ENCODE measurements around the gene PDE1A. TPM values are rescaled to one million over a fixed set of nuclear protein-coding genes. Genes with fewer than 3 reads are reported as not detected.

Gene PDE1A
- total and polyA plus RNA-seq, 2 of the 4 experiments (the other 2 are of a cell fraction): 0.24 to 0.90 TPM

DNA sequence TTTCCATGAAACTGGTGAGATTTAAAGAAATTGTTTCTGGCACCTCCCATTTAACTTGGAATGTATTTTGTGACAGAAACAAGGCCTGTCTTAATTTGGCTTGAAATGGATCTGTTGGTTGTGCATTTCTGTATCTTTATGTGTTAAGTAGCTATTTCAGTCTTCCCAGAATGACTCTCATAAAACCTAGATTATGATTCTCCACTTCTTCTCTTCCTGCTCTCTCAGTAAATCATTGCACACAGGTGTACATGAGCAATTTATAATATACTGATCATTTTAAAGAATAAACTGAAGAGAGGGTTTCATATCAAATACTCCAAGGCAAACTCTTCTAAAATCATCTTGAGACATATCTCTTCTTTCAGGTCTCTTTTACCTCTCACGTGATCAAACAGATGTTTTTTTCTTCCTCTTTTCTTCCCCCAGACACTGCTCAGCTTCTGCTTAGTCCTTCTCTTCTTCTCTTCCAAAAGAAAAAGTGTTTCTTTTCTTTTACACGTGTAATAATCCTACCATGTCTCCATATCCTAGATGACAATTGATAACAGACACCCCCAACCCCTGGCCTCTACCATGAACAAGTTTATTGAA lies 329.2 kb downstream of the PDE1A start:
- no peaks in the 10 kb centered on the region for H3K27me3 ChIP-seq (ENCODE audit: control insufficient read depth, insufficient read depth, low read length)
- no peak overlapping the region for H3K14ac ChIP-seq (replicated peaks; ENCODE audit: low read depth, low read length)
- DNase-seq (no peak), ATAC-seq (ENCODE audit: low read depth) (no peak)
- H3K9ac ChIP-seq (ENCODE audit: low read depth, low read length): no peak overlapping the region
- H3K23ac ChIP-seq (ENCODE audit: low read depth, low read length): no peak overlapping the region
- no peak overlapping the region for H2AFZ ChIP-seq (replicated peaks; ENCODE audit: low read length, poor library complexity)
- H3K36me3 ChIP-seq (ENCODE audit: control insufficient read depth, insufficient read depth, low read length): no peaks in the 10 kb centered on the region
- H3K4me3 ChIP-seq (ENCODE audit: insufficient read depth, low read depth, low read length): no peak overlapping the region
- H4K20me1 ChIP-seq (ENCODE audit: insufficient read depth, low read length): no peaks in the 10 kb centered on the region
- dilution Hi-C loops (cut with HindIII; ENCODE audit: low sequenced_read_pairs, unreplicated experiment) (no loop called here), intact Hi-C loops (cut with micrococcal nuclease) (no loop called here), in situ Hi-C loops (cut with MboI; ENCODE audit: low sequenced_read_pairs) (no loop called here)
- no peak overlapping the region for H4K8ac ChIP-seq (ENCODE audit: low read depth in 2 of 2, low read length in 2 of 2)
- H3K4me1 ChIP-seq (ENCODE audit: control insufficient read depth, insufficient read depth, low read length): no peaks in the 10 kb centered on the region
- no peak overlapping the region for H2BK5ac ChIP-seq (ENCODE audit: low read depth, low read length, poor library complexity, severe bottlenecking)
- H3K4me2 ChIP-seq (ENCODE audit: low read depth, low read length): no peak overlapping the region
- WGBS, 2 experiments (ENCODE audit: extremely low coverage in 2 of 2, insufficient read length in 1 of 2): 100% methylated on average over 1 of the region's 2 CpGs; no CpG with 5 or more reads in 1 of the 2 experiments
- H2BK20ac ChIP-seq (ENCODE audit: low read depth, low read length): no peak overlapping the region
- H4K91ac ChIP-seq (ENCODE audit: insufficient read depth, low read depth, low read length): no peak overlapping the region
- H2BK120ac ChIP-seq (ENCODE audit: low read depth, low read length): no peak overlapping the region
- no TSS peak for BruUV-seq (replicated peaks)
- no peak overlapping the region for H2AK5ac ChIP-seq (ENCODE audit: low read depth, low read length)
- H3K56ac ChIP-seq (ENCODE audit: extremely low read depth, insufficient read depth, low read length): no peak overlapping the region
- CTCF ChIA-PET: no interaction called here
- H2BK15ac ChIP-seq (ENCODE audit: low read depth, low read length): no peak overlapping the region
- POLR2A ChIA-PET (ENCODE audit: unreplicated experiment): no interaction called here
- H3K9me3 ChIP-seq (ENCODE audit: control insufficient read depth, insufficient read depth, low read length): no peaks in the 10 kb centered on the region
- no peaks in the 10 kb centered on the region for H3K9me1 ChIP-seq (ENCODE audit: insufficient read depth, low read length)
- no peak overlapping the region for H2AK9ac ChIP-seq (replicated peaks; ENCODE audit: low read depth, low read length, poor library complexity)
- H3K4ac ChIP-seq (ENCODE audit: low read depth, low read length): no peak overlapping the region
- no peak overlapping the region for H3K27ac ChIP-seq (ENCODE audit: insufficient read depth, low read length)
- TF ChIP-seq FOS (IDR thresholded peaks at IDR 0.05; ENCODE audit: low read depth, low read length): no peak
- no peak for TF ChIP-seq MAZ (IDR thresholded peaks at IDR 0.05; ENCODE audit: borderline replicate concordance, low read depth, low read length)
- no peak for TF ChIP-seq BHLHE40 (IDR thresholded peaks at IDR 0.05; ENCODE audit: low read depth, low read length)
- TF ChIP-seq MXI1 (IDR thresholded peaks at IDR 0.05; ENCODE audit: borderline replicate concordance, low read depth, low read length): no peak
- TF ChIP-seq RAD21 (IDR thresholded peaks at IDR 0.05; ENCODE audit: low read length): no peak
- TF ChIP-seq ELK1 (IDR thresholded peaks at IDR 0.05; ENCODE audit: borderline replicate concordance, low read depth, low read length): no peak
- TF ChIP-seq NFE2L2 (IDR thresholded peaks at IDR 0.05; ENCODE audit: low read depth, low read length): no peak
- TF ChIP-seq MAFK (IDR thresholded peaks at IDR 0.05; ENCODE audit: low read depth, low read length): no peak
- no peak for TF ChIP-seq CHD1 (IDR thresholded peaks at IDR 0.05; ENCODE audit: low read depth, low read length)
- TF ChIP-seq, protein P1, sequence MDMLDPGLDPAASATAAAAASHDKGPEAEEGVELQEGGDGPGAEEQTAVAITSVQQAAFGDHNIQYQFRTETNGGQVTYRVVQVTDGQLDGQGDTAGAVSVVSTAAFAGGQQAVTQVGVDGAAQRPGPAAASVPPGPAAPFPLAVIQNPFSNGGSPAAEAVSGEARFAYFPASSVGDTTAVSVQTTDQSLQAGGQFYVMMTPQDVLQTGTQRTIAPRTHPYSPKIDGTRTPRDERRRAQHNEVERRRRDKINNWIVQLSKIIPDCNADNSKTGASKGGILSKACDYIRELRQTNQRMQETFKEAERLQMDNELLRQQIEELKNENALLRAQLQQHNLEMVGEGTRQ (IDR thresholded peaks at IDR 0.05; ENCODE audit: low read depth, low read length): no peak
- no peak for TF ChIP-seq RCOR1 (IDR thresholded peaks at IDR 0.05; ENCODE audit: insufficient replicate concordance, low read length)
- no peak for TF ChIP-seq CEBPB (IDR thresholded peaks at IDR 0.05; ENCODE audit: low read depth, low read length)
- TF ChIP-seq SMC3 (IDR thresholded peaks at IDR 0.05; ENCODE audit: low read depth, low read length): no peak
- TF ChIP-seq RFX5 (IDR thresholded peaks at IDR 0.05; ENCODE audit: low read depth, low read length): no peak
- TF ChIP-seq, protein P2, sequence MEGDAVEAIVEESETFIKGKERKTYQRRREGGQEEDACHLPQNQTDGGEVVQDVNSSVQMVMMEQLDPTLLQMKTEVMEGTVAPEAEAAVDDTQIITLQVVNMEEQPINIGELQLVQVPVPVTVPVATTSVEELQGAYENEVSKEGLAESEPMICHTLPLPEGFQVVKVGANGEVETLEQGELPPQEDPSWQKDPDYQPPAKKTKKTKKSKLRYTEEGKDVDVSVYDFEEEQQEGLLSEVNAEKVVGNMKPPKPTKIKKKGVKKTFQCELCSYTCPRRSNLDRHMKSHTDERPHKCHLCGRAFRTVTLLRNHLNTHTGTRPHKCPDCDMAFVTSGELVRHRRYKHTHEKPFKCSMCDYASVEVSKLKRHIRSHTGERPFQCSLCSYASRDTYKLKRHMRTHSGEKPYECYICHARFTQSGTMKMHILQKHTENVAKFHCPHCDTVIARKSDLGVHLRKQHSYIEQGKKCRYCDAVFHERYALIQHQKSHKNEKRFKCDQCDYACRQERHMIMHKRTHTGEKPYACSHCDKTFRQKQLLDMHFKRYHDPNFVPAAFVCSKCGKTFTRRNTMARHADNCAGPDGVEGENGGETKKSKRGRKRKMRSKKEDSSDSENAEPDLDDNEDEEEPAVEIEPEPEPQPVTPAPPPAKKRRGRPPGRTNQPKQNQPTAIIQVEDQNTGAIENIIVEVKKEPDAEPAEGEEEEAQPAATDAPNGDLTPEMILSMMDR (conservative IDR thresholded peaks at IDR 0.05; ENCODE audit: low read depth, low read length): no peak
- TF ChIP-seq POLR2A (IDR thresholded peaks at IDR 0.05; ENCODE audit: low read depth, low read length): no peak
- no peaks in the 10 kb centered on the region for H3K79me1 ChIP-seq (ENCODE audit: low read depth in 1 of 2, low read length in 2 of 2)
- H3K18ac ChIP-seq (ENCODE audit: low read depth, low read length): no peak overlapping the region
- H4K5ac ChIP-seq (ENCODE audit: low read depth, low read length): no peak overlapping the region
